ENCODE measurements around the gene LDLRAD4.
A peak's percentile ranks its signal among the peaks of the same experiment; 100 is the strongest.

LDLRAD4 gene

GRCh38 chr18:13514558-13514957, 296.0 kb downstream of the LDLRAD4 start:
- no peak; a peak in 1 of 22 replicates for TF ChIP-seq Cebpa-rat (IDR thresholded peaks at IDR 0.05)
- H3K27me3 ChIP-seq = no peaks in the 10 kb centered on the region
- no peak overlapping the region for H3K27ac ChIP-seq

GRCh38 chr18:13516855-13517254, 298.3 kb downstream of the LDLRAD4 start:
- Histone ChIP-seq H3K9ac (no peak overlapping the region), H3K36me3 (peaks cover 9 to 59% (median 37%) of the 10 kb centered on the region in 11 experiments; a peak in 20 of 22 replicates), H3K4me3 (no peak overlapping the region), H3K4me1 (peaks cover 26 to 80% (median 62%) of the 10 kb centered on the region in 10 experiments), H3K9me3 (replicated peaks in 1 of 11) (peaks cover 12 to 30% (median 22%) of the 10 kb centered on the region in 11 experiments; a peak in 18 of 22 replicates), H3K27me3 (no peaks in the 10 kb centered on the region), H4K20me1 (peaks cover 0 to 16% (median 0%) of the 10 kb centered on the region in 11 experiments; a peak in 5 of 22 replicates), H3K27ac (peak overlapping the region in 1 of 11 experiments; percentile 9; a peak in 1 of 22 replicates), H3K4me2 (peak overlapping the region in 8 of 11 experiments; percentile 9 to 39 (median 29); a peak in 12 of 22 replicates)
- TF ChIP-seq Cebpa-rat (IDR thresholded peaks at IDR 0.05) = no peak

More at GRCh38 chr18:13514558-13514957, 296.0 kb downstream of the LDLRAD4 start:
- Histone ChIP-seq H3K4me2 (peak overlapping the region in 5 of 11 experiments; percentile 3 to 10 (median 4); a peak in 3 of 22 replicates), H3K9ac (no peak overlapping the region), H3K4me3 (no peak overlapping the region), H3K9me3 (replicated peaks in 1 of 11) (peaks cover 12 to 30% (median 23%) of the 10 kb centered on the region in 11 experiments; a peak in 18 of 22 replicates), H3K4me1 (peaks cover 25 to 88% (median 71%) of the 10 kb centered on the region in 10 experiments), H4K20me1 (peaks cover 0 to 10% (median 0%) of the 10 kb centered on the region in 11 experiments; a peak in 4 of 22 replicates), H3K36me3 (peaks cover 9 to 66% (median 38%) of the 10 kb centered on the region in 11 experiments; a peak in 20 of 22 replicates)

GRCh38 chr18:13517369-13517768, 298.8 kb downstream of the LDLRAD4 start:
- TF ChIP-seq Cebpa-rat (IDR thresholded peaks at IDR 0.05) = no peak
- H3K4me1 ChIP-seq = peaks cover 21 to 75% (median 57%) of the 10 kb centered on the region in 10 experiments
- H3K27me3 ChIP-seq = no peaks in the 10 kb centered on the region
- peaks cover 9 to 59% (median 37%) of the 10 kb centered on the region in 11 experiments; a peak in 20 of 22 replicates for H3K36me3 ChIP-seq
- peak overlapping the region in 2 of 11 experiments; percentile 20 to 39; a peak in 1 of 22 replicates for H3K27ac ChIP-seq
- H3K4me3 ChIP-seq = no peak overlapping the region
- H3K9ac ChIP-seq = no peak overlapping the region
- H4K20me1 ChIP-seq = peaks cover 0 to 16% (median 0%) of the 10 kb centered on the region in 11 experiments; a peak in 5 of 22 replicates
- peak overlapping the region in 8 of 11 experiments; percentile 9 to 39 (median 29); a peak in 9 of 22 replicates for H3K4me2 ChIP-seq
- H3K9me3 ChIP-seq (replicated peaks in 1 of 11) = peaks cover 12 to 30% (median 22%) of the 10 kb centered on the region in 11 experiments; a peak in 18 of 22 replicates

GRCh38 chr18:13518382-13518781, 299.8 kb downstream of the LDLRAD4 start:
- Histone ChIP-seq H3K27ac (no peak overlapping the region), H3K27me3 (no peaks in the 10 kb centered on the region), H3K9me3 (replicated peaks in 1 of 11) (peaks cover 12 to 30% (median 22%) of the 10 kb centered on the region in 11 experiments; a peak in 18 of 22 replicates), H3K4me3 (no peak overlapping the region), H4K20me1 (peaks cover 0 to 13% (median 0%) of the 10 kb centered on the region in 11 experiments; a peak in 5 of 22 replicates), H3K4me1 (peaks cover 14 to 65% (median 47%) of the 10 kb centered on the region in 10 experiments), H3K36me3 (peaks cover 15 to 68% (median 44%) of the 10 kb centered on the region in 11 experiments; a peak in 21 of 22 replicates), H3K9ac (no peak overlapping the region), H3K4me2 (no peak overlapping the region)
- no peak for TF ChIP-seq Cebpa-rat (IDR thresholded peaks at IDR 0.05)

GRCh38 chr18:13520306-13520705, 301.7 kb downstream of the LDLRAD4 start:
- no peak for TF ChIP-seq Cebpa-rat (IDR thresholded peaks at IDR 0.05)
- Histone ChIP-seq H3K4me1 (peaks cover 14 to 53% (median 32%) of the 10 kb centered on the region in 10 experiments), H3K4me3 (no peak overlapping the region), H3K27me3 (no peaks in the 10 kb centered on the region), H3K27ac (no peak overlapping the region; a peak in 3 of 22 replicates), H3K9me3 (replicated peaks in 1 of 11) (peaks cover 12 to 30% (median 22%) of the 10 kb centered on the region in 11 experiments; a peak in 18 of 22 replicates), H3K9ac (no peak overlapping the region), H3K36me3 (peaks cover 20 to 72% (median 50%) of the 10 kb centered on the region in 11 experiments; a peak in 21 of 22 replicates), H3K4me2 (peak overlapping the region; percentile 14 to 68 (median 46); a peak in 21 of 22 replicates), H4K20me1 (peaks cover 0 to 16% (median 0%) of the 10 kb centered on the region in 11 experiments; a peak in 4 of 22 replicates)

GRCh38 chr18:13520741-13521140, 302.2 kb downstream of the LDLRAD4 start:
- H3K9me3 ChIP-seq (replicated peaks in 1 of 11) = peaks cover 12 to 30% (median 22%) of the 10 kb centered on the region in 11 experiments; a peak in 18 of 22 replicates
- peaks cover 18 to 72% (median 53%) of the 10 kb centered on the region in 11 experiments for H3K36me3 ChIP-seq
- no peak overlapping the region; a peak in 3 of 22 replicates for H3K27ac ChIP-seq
- H3K27me3 ChIP-seq = no peaks in the 10 kb centered on the region
- H3K4me1 ChIP-seq = peaks cover 14 to 53% (median 32%) of the 10 kb centered on the region in 10 experiments
- TF ChIP-seq Cebpa-rat (IDR thresholded peaks at IDR 0.05) = no peak
- H3K9ac ChIP-seq = no peak overlapping the region
- H4K20me1 ChIP-seq = peaks cover 0 to 16% (median 0%) of the 10 kb centered on the region in 11 experiments; a peak in 4 of 22 replicates
- peak overlapping the region; percentile 14 to 68 (median 46); a peak in 16 of 22 replicates for H3K4me2 ChIP-seq
- no peak overlapping the region for H3K4me3 ChIP-seq

- H3K9ac ChIP-seq = no peak overlapping the region
- no peak overlapping the region for H3K27ac ChIP-seq
- H3K4me3 ChIP-seq = no peak overlapping the region
- no peak overlapping the region for H3K4me2 ChIP-seq
- H3K9me3 ChIP-seq (replicated peaks in 1 of 11) = peaks cover 12 to 26% (median 20%) of the 10 kb centered on the region in 11 experiments; a peak in 18 of 22 replicates
- H3K27me3 ChIP-seq = no peaks in the 10 kb centered on the region
- H3K4me1 ChIP-seq = peaks cover 14 to 46% (median 29%) of the 10 kb centered on the region in 10 experiments
- peaks cover 11 to 71% (median 46%) of the 10 kb centered on the region in 11 experiments for H3K36me3 ChIP-seq
- TF ChIP-seq Cebpa-rat (IDR thresholded peaks at IDR 0.05) = no peak
- H4K20me1 ChIP-seq = peaks cover 0 to 16% (median 0%) of the 10 kb centered on the region in 11 experiments; a peak in 4 of 22 replicates
These were observed 302.9 kb downstream of the LDLRAD4 start for GRCh38 chr18:13521418-13521817.

GRCh38 chr18:13522256-13522655, 303.7 kb downstream of the LDLRAD4 start:
- TF ChIP-seq Cebpa-rat (IDR thresholded peaks at IDR 0.05) = no peak

More at GRCh38 chr18:13522256-13522655, 303.7 kb downstream of the LDLRAD4 start:
- Histone ChIP-seq H3K9ac (no peak overlapping the region), H3K4me1 (peaks cover 14 to 41% (median 23%) of the 10 kb centered on the region in 10 experiments), H3K4me3 (no peak overlapping the region), H3K27ac (no peak overlapping the region), H3K9me3 (replicated peaks in 1 of 11) (peaks cover 7 to 18% (median 13%) of the 10 kb centered on the region in 11 experiments; a peak in 18 of 22 replicates), H3K36me3 (peaks cover 3 to 68% (median 38%) of the 10 kb centered on the region in 11 experiments), H4K20me1 (peaks cover 0 to 16% (median 0%) of the 10 kb centered on the region in 11 experiments; a peak in 4 of 22 replicates), H3K27me3 (no peaks in the 10 kb centered on the region), H3K4me2 (no peak overlapping the region)

All from BLaER1 treated with 17β-estradiol and CSF1 and Interleukin-3, amounts not matched to agents 10 nM and 100 nM (cell line).